Measurements from ENCODE around the gene FBXL15.

FBXL15 gene

DNA sequence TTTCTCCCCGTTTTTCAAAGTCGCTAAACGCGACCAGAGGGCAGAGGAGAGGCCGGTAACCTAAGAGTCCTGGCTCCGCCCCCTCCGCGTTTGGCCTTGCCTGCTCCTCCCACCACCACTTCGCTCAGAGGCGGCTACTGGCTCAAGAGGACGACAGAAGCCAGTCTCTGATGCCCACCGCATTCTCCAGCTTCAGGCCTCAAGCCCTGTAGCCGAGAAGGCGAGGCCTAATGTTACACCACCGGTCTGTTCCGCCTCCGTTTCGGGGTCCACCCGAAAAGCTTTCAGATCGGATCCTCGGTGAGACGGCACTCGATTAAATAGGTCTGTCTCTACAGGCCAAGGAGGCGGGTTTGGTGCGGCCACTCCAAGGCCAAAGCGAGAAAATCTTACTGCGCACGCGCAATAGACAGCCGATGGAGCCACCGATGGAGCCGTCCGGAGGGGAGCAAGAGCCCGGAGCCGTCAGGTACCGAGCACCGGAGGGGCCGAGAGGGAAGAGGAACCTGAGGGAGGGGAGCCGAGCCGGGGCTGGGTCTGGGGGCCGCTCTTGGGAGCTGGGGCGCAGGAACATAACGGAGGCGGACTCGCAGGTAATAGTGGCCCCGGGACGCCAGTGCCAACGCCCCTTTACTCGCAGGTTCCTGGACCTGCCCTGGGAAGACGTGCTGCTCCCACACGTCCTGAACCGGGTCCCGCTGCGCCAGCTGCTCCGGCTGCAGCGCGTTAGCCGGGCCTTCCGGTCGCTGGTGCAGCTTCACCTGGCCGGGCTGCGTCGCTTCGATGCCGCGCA, at the start of gene FBXL15:
Gene FBXL15 (plus strand): TSS at position 123 of the 793 bp plus-strand sequence. CDS start 294 bp downstream, at position 417.
- DNase-seq (ENCODE audit: low spot score), result peak; percentile 98

- no peak for DNase-seq (ENCODE audit: low spot score)
Measured at GRCh38 chr10:102371295-102371694, 49.3 kb upstream of the FBXL15 start.

GRCh38 chr10:102375250-102375649, 45.4 kb upstream of the FBXL15 start:
- no peak for DNase-seq (ENCODE audit: low spot score)

- no peak for DNase-seq (ENCODE audit: low spot score)
Measured at GRCh38 chr10:102375867-102376266, 44.8 kb upstream of the FBXL15 start.

DNA sequence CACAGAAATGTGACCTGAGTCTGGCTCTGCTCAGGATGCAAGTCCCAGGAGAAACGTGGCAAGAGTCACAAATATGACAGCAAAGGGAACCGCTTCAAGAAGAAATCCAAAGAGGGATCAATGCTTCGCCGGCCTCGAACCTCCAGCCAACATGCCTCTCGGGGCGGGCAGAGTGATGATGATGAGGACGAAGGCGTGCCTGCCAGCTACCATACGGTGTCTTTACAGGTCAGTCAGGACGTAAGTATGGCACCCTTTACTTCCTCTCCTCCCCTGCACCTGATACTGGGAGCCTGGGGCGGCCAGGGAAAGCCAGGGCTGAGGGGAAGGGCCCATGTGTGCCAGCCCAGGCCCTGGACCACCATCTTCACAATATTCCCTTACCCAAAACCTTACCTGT, 43.7 kb upstream of the FBXL15 start:
- no peak for DNase-seq (ENCODE audit: low spot score)

DNA sequence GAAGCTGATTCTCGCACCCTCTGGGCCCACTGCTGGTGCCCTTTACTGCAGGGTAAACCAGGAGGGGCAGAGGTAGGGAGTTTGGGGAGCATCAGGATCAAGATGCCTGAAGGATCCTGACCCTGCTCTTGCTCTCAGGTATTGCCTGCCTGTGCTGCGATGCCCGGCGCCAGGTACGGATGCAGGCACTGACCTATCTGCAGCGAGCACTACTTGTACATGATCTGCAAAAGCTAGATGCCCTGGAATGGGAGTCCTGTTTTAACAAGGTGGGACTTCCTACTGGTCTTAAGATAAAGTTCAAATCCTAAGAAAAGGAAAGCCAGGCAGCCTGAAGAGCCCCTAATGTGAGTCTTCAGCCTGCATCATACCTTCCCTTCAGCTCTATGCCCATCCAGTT, 41.3 kb upstream of the FBXL15 start:
- no peak for DNase-seq (ENCODE audit: low spot score)

- DNase-seq (ENCODE audit: low spot score), result no peak
Measured at GRCh38 chr10:102381983-102382382, 38.7 kb upstream of the FBXL15 start.

GRCh38 chr10:102382871-102383270, 37.8 kb upstream of the FBXL15 start:
- DNase-seq (ENCODE audit: low spot score), result no peak

DNA sequence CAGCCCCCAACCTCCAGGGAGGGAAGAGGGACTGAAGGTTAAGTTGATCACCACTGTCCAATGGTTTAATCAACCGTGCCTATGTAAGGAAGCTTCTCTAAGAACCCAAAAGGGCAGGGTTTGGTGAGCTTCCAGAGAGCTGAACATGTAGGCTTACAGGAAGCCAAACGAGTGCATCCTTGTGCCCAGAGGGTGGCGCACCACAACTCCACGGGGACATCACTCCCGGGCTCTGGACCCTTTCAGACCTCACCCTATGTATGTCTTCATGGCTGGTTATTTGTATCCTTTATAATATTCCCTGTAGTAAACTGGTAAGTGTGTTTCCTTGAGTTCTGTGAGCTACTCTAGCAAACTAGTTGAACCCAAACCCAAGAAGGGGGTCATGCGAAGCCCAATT, 36.6 kb upstream of the FBXL15 start:
- DNase-seq (ENCODE audit: low spot score), result no peak

GRCh38 chr10:102384606-102385429, 35.8 kb upstream of the FBXL15 start:
- no peak for DNase-seq (ENCODE audit: low spot score)

DNA sequence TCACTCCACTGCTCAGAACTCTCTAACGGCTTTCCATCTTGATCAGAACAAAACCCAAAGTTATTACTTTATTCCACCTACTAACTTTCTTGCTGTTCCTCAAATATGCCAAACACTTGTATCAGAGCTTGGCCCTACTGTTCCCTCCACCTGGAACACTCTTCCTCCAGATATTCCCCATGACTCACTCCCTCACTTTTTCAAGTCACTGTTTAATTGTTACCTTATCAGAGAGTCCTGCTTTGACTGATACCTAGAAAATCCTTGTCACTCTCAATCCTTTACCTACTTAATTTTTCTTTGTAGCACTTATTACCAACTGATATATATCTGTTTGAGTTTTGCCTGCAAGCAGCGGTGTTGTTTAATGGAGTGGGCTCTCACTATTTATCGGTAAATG, 30.7 kb upstream of the FBXL15 start:
- DNase-seq (ENCODE audit: low spot score), result no peak

GRCh38 chr10:102392306-102392705, 28.3 kb upstream of the FBXL15 start:
- DNase-seq (ENCODE audit: low spot score), result no peak

- no peak for DNase-seq (ENCODE audit: low spot score)
Measured at GRCh38 chr10:102393411-102394078, 27.1 kb upstream of the FBXL15 start.

DNA sequence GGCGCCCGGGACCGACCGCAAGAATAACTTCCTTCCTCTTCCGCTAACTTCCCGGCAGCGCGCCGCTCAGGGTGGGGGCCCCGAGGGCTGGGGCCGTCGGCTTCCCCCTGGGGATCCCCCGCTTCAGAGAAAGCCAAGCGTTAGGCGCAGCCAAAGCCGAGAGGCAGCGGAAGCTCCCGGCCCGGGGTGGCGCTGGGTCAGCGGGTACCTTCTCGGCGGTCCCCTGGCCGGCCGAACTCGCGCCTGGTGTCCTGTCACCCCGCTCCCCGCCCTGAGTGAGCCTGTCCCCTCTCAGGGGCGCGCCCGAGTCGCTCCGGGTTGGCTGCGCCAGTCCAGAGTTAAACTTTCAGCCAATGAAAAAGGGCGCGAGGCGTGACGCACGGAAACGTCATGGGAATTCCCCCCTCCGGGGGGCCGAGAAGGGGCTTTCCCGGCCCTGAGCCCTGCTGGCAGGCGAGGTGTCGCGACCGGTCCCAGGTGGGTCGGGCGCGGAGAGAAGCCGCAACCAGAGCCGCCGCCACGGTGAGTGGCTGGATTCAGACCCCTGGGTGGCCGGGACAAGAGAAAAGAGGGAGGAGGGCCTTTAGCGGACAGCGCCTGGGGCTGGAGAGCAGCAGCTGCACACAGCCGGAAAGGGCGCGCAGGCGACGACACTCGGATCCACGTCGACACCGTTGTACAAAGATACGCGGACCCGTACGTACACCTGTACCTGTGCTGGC, 26.4 kb upstream of the FBXL15 start:
- DNase-seq (ENCODE audit: low spot score), result peak; percentile 98

DNA sequence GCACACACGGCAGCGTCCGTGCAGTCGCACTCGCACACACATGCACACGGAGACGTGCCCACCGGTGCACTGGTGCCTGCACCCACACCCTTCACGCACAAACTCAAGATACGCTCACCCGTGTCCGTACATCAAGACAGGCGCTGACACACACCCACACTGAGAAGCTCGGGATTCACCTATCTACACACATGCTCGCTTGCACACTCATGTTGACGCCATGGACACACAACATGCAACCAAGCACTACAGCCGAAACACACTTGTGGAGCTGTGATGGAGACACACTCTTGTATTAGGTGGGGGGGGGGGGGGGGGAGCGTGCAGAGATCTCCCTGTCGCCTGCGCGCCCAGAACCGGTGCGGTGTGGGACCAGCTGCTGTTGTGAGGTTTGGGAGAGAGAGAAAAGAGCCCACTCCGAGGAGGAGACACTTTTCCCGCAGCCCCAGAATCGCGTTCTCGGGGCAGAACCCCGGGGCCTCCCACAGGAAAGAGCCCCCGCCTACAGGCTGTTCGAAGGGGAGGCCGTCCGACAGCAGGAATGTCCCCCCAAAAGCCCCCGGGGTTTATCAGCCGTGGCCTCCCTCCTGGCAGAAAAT, 25.7 kb upstream of the FBXL15 start:
- DNase-seq (ENCODE audit: low spot score), result peak; percentile 80

- DNase-seq (ENCODE audit: low spot score), result peak; percentile 91
Measured at GRCh38 chr10:102395400-102396316, 25.0 kb upstream of the FBXL15 start, which contains the start of gene NFKB2. TSS of gene NFKB2 (plus strand) at chr10:102395705. CDS start at chr10:102395960, 255 bp downstream.

GRCh38 chr10:102396317-102396650, 24.4 kb upstream of the FBXL15 start:
- no peak for DNase-seq (ENCODE audit: low spot score)

DNA sequence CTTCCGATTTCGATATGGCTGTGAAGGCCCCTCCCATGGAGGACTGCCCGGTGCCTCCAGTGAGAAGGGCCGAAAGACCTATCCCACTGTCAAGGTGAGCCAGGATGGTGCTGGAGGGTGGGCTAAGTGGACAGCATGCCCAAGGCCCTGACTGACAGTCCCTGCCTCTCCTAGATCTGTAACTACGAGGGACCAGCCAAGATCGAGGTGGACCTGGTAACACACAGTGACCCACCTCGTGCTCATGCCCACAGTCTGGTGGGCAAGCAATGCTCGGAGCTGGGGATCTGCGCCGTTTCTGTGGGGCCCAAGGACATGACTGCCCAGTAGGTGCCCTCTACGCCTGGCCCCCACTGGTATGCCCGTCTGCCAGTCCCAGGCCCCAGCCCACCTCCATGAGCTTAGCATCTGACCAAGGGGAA, 23.9 kb upstream of the FBXL15 start:
- no peak for DNase-seq (ENCODE audit: low spot score)

DNA sequence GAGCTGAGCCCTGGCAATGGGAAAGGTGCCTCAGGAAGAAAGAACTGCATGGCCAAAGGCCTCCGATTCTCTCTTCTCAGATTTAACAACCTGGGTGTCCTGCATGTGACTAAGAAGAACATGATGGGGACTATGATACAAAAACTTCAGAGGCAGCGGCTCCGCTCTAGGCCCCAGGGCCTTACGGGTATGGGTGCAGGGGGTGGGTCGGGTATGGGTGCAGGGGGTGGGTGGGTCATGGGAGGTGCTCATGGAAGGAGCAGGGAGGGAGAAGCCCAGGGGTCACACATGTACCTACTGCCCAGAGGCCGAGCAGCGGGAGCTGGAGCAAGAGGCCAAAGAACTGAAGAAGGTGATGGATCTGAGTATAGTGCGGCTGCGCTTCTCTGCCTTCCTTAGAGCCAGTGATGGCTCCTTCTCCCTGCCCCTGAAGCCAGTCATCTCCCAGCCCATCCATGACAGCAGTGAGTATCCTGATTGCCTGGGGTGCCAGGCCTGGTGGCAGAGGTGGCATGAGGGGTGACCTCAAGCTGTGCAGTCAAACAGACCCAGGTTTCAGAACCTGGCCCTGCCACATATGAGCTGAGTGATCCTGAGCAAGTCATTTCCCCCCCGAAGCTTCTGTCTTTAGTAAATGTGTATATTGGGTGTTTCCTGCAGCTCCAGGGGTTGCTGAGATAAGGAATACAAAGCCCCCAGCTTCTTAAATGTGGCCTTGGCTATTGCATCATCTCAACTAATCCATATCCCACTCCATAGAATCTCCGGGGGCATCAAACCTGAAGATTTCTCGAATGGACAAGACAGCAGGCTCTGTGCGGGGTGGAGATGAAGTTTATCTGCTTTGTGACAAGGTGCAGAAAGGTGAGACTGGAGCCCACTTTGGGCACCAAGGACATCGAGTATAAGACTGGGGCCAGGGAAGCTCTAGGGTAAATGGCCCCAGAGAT, 23.1 kb upstream of the FBXL15 start:
- no peak for DNase-seq (ENCODE audit: low spot score)

Data from NAMALWA (cell line).